GM23338 (cell line): ENCODE measurements around the gene DAAM2. TPM values are rescaled to one million over a fixed set of nuclear protein-coding genes. Genes with fewer than 3 reads are reported as not detected.
A peak's percentile ranks its signal among the peaks of the same experiment; 100 is the strongest.

Experiments
- ATAC-seq: fragments of 200-7000 bp; cut with Tn5 transposase; 3 replicates; pipeline ENCODE4 v1.9.1; 2020
- DNase-seq: peaks from one replicate; pipeline ENCODE4 v3.0.0-alpha.2; 2015; ENCODE audit warnings: low spot score
- H2AFZ ChIP-seq: fragments of 200-600 bp; sonication (generic); 2 replicates; pipeline ENCODE4 v1.8.0; 2016; ENCODE audit warnings: antibody characterized with exemption, mild to moderate bottlenecking, moderate library complexity
- H3F3A ChIP-seq: fragments of 200-600 bp; sonication (generic); replicated peaks from 2 replicates; pipeline ENCODE4 v1.8.0; 2017; ENCODE audit warnings: antibody characterized with exemption, mixed run types, low read depth
- H3K27ac ChIP-seq: fragments of 200-600 bp; sonication (generic); 2 replicates; pipeline ENCODE4 v1.6.1; 2016; ENCODE audit warnings: low read depth
- H3K27me3 ChIP-seq: fragments of 200-600 bp; sonication (generic); 2 replicates; pipeline ENCODE4 v1.8.0; 2016; ENCODE audit warnings: mild to moderate bottlenecking, mixed run types, moderate library complexity; ENCODE audit not compliant: insufficient read depth
- H3K36me3 ChIP-seq: fragments of 200-600 bp; sonication (generic); 2 replicates; pipeline ENCODE4 v1.8.0; 2016; ENCODE audit warnings: mild to moderate bottlenecking; ENCODE audit not compliant: insufficient read depth
- H3K4me1 ChIP-seq: fragments of 200-600 bp; sonication (generic); 2 replicates; pipeline ENCODE4 v1.8.0; 2016; ENCODE audit warnings: mild to moderate bottlenecking, moderate library complexity; ENCODE audit not compliant: insufficient read depth
- H3K4me2 ChIP-seq: fragments of 200-600 bp; sonication (generic); 2 replicates; pipeline ENCODE4 v1.7.1; 2017; ENCODE audit warnings: mixed run types
- H3K4me3 ChIP-seq: fragments of 200-600 bp; sonication (generic); 2 replicates; pipeline ENCODE4 v1.6.1; 2016; ENCODE audit warnings: mixed run types
- H3K79me2 ChIP-seq: fragments of 200-600 bp; sonication (generic); replicated peaks from 2 replicates; pipeline ENCODE4 v1.8.0; 2017; ENCODE audit warnings: mild to moderate bottlenecking; ENCODE audit not compliant: insufficient read depth
- H3K9me2 ChIP-seq: fragments of 200-600 bp; sonication (generic); 2 replicates; pipeline ENCODE4 v1.8.0; 2017; ENCODE audit not compliant: insufficient read depth
- H4K20me1 ChIP-seq: fragments of 200-600 bp; sonication (generic); replicated peaks from 2 replicates; pipeline ENCODE4 v1.8.0; 2017; ENCODE audit warnings: mild to moderate bottlenecking; ENCODE audit not compliant: insufficient read depth
- H3K27ac Mint-ChIP-seq: 2 replicates; pipeline ENCODE4 v1.8.0; 2020; ENCODE audit warnings: inconsistent platforms, mild to moderate bottlenecking, moderate library complexity, mixed read lengths
- H3K27me3 Mint-ChIP-seq: 3 replicates; pipeline ENCODE4 v1.8.0; 2022; ENCODE audit warnings: low read depth, mild to moderate bottlenecking, moderate library complexity, mixed read lengths, inconsistent platforms; ENCODE audit not compliant: insufficient read depth, poor library complexity
- H3K36me3 Mint-ChIP-seq: 3 replicates; pipeline ENCODE4 v1.8.0; 2021; ENCODE audit warnings: low read depth, mild to moderate bottlenecking, inconsistent platforms, moderate library complexity, mixed read lengths
- H3K4me1 Mint-ChIP-seq: 3 replicates; pipeline ENCODE4 v1.8.0; 2020; ENCODE audit warnings: mild to moderate bottlenecking, inconsistent platforms, mixed read lengths
- H3K4me3 Mint-ChIP-seq: 3 replicates; pipeline ENCODE4 v1.8.0; 2021; ENCODE audit warnings: moderate library complexity, mild to moderate bottlenecking, inconsistent platforms, mixed read lengths
- H3K9me3 Mint-ChIP-seq: 3 replicates; pipeline ENCODE4 v1.8.0; 2020; ENCODE audit warnings: moderate library complexity, mild to moderate bottlenecking, inconsistent platforms, mixed read lengths
- CREB1 ChIP-seq: fragments of 250-450 bp; sonication (Bioruptor Pico); IDR thresholded peaks from 2 replicates; pipeline ENCODE4 v1.5.0; 2020; ENCODE audit warnings: low read depth, mild to moderate bottlenecking, moderate library complexity
- CTCF ChIP-seq, 2 experiments: fragments of 200-600 bp in 1 of 2; sonication (generic) in 1 of 2; conservative IDR thresholded peaks; 2 replicates each; pipeline versions ENCODE4 v1.5.1 to v1.6.1; 2016 to 2017; ENCODE audit warnings: antibody characterized with exemption in 2 of 2, low read depth in 2 of 2, mild to moderate bottlenecking in 2 of 2, moderate library complexity in 1 of 2
- ETS1 ChIP-seq: IDR thresholded peaks from 2 replicates; pipeline ENCODE4 v1.6.1; 2016; ENCODE audit warnings: antibody characterized with exemption
- EZH2 ChIP-seq: fragments of 200-600 bp; sonication (generic); IDR thresholded peaks from one replicate; pipeline ENCODE4 v1.8.0; 2017; ENCODE audit warnings: antibody characterized with exemption, mild to moderate bottlenecking, low read depth; ENCODE audit not compliant: unreplicated experiment
- EZH2phosphoT487 ChIP-seq: fragments of 200-600 bp; sonication (generic); IDR thresholded peaks from one replicate; pipeline ENCODE4 v1.8.1; 2018; ENCODE audit warnings: antibody characterized with exemption; ENCODE audit not compliant: unreplicated experiment
- JUNB ChIP-seq: IDR thresholded peaks from one replicate; pipeline ENCODE4 v1.6.1; 2016; ENCODE audit warnings: antibody characterized with exemption; ENCODE audit not compliant: unreplicated experiment
- NANOG ChIP-seq: IDR thresholded peaks from 2 replicates; pipeline ENCODE4 v1.6.1; 2016; ENCODE audit warnings: antibody characterized with exemption, borderline replicate concordance
- POLR2AphosphoS5 ChIP-seq: IDR thresholded peaks from 2 replicates; pipeline ENCODE4 v1.6.1; 2016; ENCODE audit warnings: antibody characterized with exemption, low read depth
- STAT1 ChIP-seq: IDR thresholded peaks from one replicate; pipeline ENCODE4 v1.6.1; 2016; ENCODE audit warnings: antibody characterized with exemption; ENCODE audit not compliant: unreplicated experiment
- ZNF114 ChIP-seq: fragments of 250-450 bp; sonication (Bioruptor Pico); IDR thresholded peaks from 2 replicates; pipeline ENCODE4 v1.5.0; 2020; ENCODE audit warnings: mild to moderate bottlenecking, moderate library complexity
- ZNF331 ChIP-seq: fragments of 250-450 bp; sonication (Bioruptor Pico); IDR thresholded peaks from 2 replicates; pipeline ENCODE4 v1.5.0; 2020; ENCODE audit warnings: low read depth, mild to moderate bottlenecking, moderate library complexity
- ZNF462 ChIP-seq: fragments of 250-450 bp; sonication (Bioruptor Pico); IDR thresholded peaks from 2 replicates; pipeline ENCODE4 v1.5.0; 2020; ENCODE audit warnings: mild to moderate bottlenecking, moderate library complexity
- polyA plus RNA-seq: library from polyadenylated mRNA; unstranded; fragments of >200 nt; fragmentation: Nextera tagmentation; extraction: Ambion mirVana; gene quantifications from 2 replicates; pipeline ENCODE4 v1.2.1, GENCODE V29; 2016
- total RNA-seq: library from RNA; depleted of rRNA; stranded (reverse); fragments of >200 nt; shearing (Covaris generic); gene quantifications from 2 replicates; pipeline ENCODE4 v1.2.3, GENCODE V29; 2014
- TF ChIP-seq, protein P1 (sequence below): IDR thresholded peaks from one replicate; pipeline ENCODE4 v1.6.1; 2018; ENCODE audit warnings: antibody characterized with exemption; ENCODE audit not compliant: unreplicated experiment

The DAAM2 gene
- total and polyA plus RNA-seq, 2 experiments from 2014 or later: 1.4 to 4.9 TPM

DNA sequence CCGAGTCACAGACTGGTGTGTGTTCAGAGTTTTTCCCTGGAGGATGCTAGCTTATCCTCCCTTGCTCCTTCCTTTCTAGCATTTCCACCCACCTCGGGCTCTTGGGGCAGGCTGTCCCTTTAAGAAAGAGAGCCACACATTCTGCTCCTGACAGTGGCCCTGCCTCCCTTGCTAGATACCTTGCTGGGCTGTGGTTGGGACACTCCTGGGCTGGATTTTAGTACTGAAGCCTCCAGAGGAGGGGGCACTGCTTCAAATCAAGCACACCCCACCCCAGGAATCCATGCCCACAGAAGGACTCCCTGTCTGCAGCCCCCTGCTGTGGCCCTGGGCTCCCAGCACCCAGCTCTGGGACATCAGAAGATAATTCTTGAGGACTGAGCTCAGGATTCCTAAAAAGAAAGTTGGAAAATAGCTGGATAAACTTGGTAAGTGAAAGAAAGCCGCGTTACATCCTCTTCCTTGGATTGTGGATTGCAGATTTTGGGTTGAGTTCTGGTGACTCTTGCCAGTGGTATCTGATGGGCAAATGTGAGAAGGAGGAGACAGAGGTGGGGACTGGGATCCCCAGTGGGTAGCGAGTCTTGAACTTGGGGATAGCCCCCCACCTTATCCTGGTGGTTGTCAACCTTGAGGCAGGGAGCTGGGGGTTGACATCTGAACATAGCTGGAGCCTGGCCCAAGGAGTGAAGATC, 29.0 kb downstream of the DAAM2 start:
- Histone ChIP-seq H3K4me3 (no peak overlapping the region), H3K36me3 (no peaks in the 10 kb centered on the region), H3F3A (no peaks in the 10 kb centered on the region), H3K27me3 (no peaks in the 10 kb centered on the region), H3K27ac (no peak overlapping the region), H3K79me2 (no peaks in the 10 kb centered on the region), H3K9me2 (0 out of 2 replicates have a peak, but pooled peaks cover 6% of the 10 kb centered on the region), H2AFZ (no peak overlapping the region), H3K4me1 (peaks cover 10% of the 10 kb centered on the region; the same call in 1 of the 2 replicates), H3K4me2 (0 out of 2 replicates have a peak overlapping the region, but pooled peaks have one; percentile 32), H4K20me1 (no peaks in the 10 kb centered on the region)
- Mint-ChIP-seq H3K36me3 (0 out of 3 replicates have a peak, but pooled peaks cover 2% of the 10 kb centered on the region), H3K27me3 (peaks cover 5% of the 10 kb centered on the region), H3K4me1 (peaks cover 29% of the 10 kb centered on the region), H3K4me3 (no peak overlapping the region), H3K9me3 (no peaks in the 10 kb centered on the region; the same call in 2 of the 3 replicates), H3K27ac (no peak overlapping the region; the same call in 1 of the 2 replicates)
- DNase-seq: no peak
- TF ChIP-seq CREB1 (no peak), CTCF (conservative IDR thresholded peaks at IDR 0.05; ENCODE audit: low read depth in 2 of 2) (no peak), JUNB (no peak), STAT1 (no peak), NANOG (no peak), ZNF462 (CRISPR knock-in tag) (no peak), ZNF114 (CRISPR knock-in tag) (no peak), EZH2 (no peak), ZNF331 (no peak), EZH2phosphoT487 (no peak), POLR2AphosphoS5 (no peak), ETS1 (no peak)
- TF ChIP-seq, protein P1, sequence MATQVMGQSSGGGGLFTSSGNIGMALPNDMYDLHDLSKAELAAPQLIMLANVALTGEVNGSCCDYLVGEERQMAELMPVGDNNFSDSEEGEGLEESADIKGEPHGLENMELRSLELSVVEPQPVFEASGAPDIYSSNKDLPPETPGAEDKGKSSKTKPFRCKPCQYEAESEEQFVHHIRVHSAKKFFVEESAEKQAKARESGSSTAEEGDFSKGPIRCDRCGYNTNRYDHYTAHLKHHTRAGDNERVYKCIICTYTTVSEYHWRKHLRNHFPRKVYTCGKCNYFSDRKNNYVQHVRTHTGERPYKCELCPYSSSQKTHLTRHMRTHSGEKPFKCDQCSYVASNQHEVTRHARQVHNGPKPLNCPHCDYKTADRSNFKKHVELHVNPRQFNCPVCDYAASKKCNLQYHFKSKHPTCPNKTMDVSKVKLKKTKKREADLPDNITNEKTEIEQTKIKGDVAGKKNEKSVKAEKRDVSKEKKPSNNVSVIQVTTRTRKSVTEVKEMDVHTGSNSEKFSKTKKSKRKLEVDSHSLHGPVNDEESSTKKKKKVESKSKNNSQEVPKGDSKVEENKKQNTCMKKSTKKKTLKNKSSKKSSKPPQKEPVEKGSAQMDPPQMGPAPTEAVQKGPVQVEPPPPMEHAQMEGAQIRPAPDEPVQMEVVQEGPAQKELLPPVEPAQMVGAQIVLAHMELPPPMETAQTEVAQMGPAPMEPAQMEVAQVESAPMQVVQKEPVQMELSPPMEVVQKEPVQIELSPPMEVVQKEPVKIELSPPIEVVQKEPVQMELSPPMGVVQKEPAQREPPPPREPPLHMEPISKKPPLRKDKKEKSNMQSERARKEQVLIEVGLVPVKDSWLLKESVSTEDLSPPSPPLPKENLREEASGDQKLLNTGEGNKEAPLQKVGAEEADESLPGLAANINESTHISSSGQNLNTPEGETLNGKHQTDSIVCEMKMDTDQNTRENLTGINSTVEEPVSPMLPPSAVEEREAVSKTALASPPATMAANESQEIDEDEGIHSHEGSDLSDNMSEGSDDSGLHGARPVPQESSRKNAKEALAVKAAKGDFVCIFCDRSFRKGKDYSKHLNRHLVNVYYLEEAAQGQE: no peak
- peak; percentile 29; the same call in 2 of the 3 replicates for ATAC-seq
